ENCODE measurements around the gene EZR.

- TF ChIP-seq, protein P1, sequence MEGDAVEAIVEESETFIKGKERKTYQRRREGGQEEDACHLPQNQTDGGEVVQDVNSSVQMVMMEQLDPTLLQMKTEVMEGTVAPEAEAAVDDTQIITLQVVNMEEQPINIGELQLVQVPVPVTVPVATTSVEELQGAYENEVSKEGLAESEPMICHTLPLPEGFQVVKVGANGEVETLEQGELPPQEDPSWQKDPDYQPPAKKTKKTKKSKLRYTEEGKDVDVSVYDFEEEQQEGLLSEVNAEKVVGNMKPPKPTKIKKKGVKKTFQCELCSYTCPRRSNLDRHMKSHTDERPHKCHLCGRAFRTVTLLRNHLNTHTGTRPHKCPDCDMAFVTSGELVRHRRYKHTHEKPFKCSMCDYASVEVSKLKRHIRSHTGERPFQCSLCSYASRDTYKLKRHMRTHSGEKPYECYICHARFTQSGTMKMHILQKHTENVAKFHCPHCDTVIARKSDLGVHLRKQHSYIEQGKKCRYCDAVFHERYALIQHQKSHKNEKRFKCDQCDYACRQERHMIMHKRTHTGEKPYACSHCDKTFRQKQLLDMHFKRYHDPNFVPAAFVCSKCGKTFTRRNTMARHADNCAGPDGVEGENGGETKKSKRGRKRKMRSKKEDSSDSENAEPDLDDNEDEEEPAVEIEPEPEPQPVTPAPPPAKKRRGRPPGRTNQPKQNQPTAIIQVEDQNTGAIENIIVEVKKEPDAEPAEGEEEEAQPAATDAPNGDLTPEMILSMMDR (IDR thresholded peaks at IDR 0.05; ENCODE audit: low read length), result peak; percentile 31; the same call in 1 of the 2 replicates
- no peak for TF ChIP-seq EZH2 (IDR thresholded peaks at IDR 0.05; ENCODE audit: borderline replicate concordance, low read length)
Measured at GRCh38 chr6:158752613-158753012, 66.6 kb downstream of the EZR start.
